Measurements from ENCODE around the gene CHL1. TPM values are rescaled to one million over a fixed set of nuclear protein-coding genes. Genes with fewer than 3 reads are reported as not detected.

The CHL1 gene
- total RNA-seq, 1 experiment from 2014 or later = not detected

GRCh38 chr3:197828-198491, 1.4 kb downstream of the CHL1 start:
- H3K4me1 ChIP-seq (ENCODE audit: insufficient read depth, low read length, poor library complexity, severe bottlenecking) = peaks cover 13% of the 10 kb centered on the region
- H3K36me3 ChIP-seq (ENCODE audit: insufficient read depth, low read length, poor library complexity, severe bottlenecking) = no peaks in the 10 kb centered on the region
- BruUV-seq (replicated peaks) = no TSS peak
- H3K4me3 ChIP-seq (ENCODE audit: low read depth, low read length, poor library complexity, severe bottlenecking) = peak overlapping the region; percentile 38
- peaks cover 65% of the 10 kb centered on the region for H3K27me3 ChIP-seq (replicated peaks; ENCODE audit: insufficient read depth, low read depth, low read length, poor library complexity)
- no peak overlapping the region for H3K27ac ChIP-seq (ENCODE audit: low read depth, low read length, poor library complexity, severe bottlenecking)
- intact Hi-C loops (cut with micrococcal nuclease; ENCODE audit: unreplicated experiment) = no loop called here
- peak; percentile 5 for DNase-seq (ENCODE audit: low spot score)
- TF ChIP-seq EZH2 (IDR thresholded peaks at IDR 0.05; ENCODE audit: borderline replicate concordance, low read depth, low read length, poor library complexity, severe bottlenecking) = no peak
- TF ChIP-seq CTCF (conservative IDR thresholded peaks at IDR 0.05; ENCODE audit: low read depth, low read length) = no peak
- no peaks in the 10 kb centered on the region for H3K9me3 ChIP-seq (ENCODE audit: low read depth, low read length, poor library complexity, severe bottlenecking)
- ChIA-PET CTCF (no interaction called here), POLR2A (ENCODE audit: low non-redundant PET) (no interaction called here)

GRCh38 chr3:199835-200234, 3.3 kb downstream of the CHL1 start:
- H3K4me1 ChIP-seq (ENCODE audit: insufficient read depth, low read length, poor library complexity, severe bottlenecking) = peaks cover 13% of the 10 kb centered on the region
- BruUV-seq (replicated peaks) = no TSS peak
- no peak overlapping the region for H3K4me3 ChIP-seq (ENCODE audit: low read depth, low read length, poor library complexity, severe bottlenecking)
- no peak for DNase-seq (ENCODE audit: low spot score)
- POLR2A ChIA-PET (ENCODE audit: low non-redundant PET) = no interaction called here
- CTCF ChIA-PET = no interaction called here
- peaks cover 59% of the 10 kb centered on the region for H3K27me3 ChIP-seq (replicated peaks; ENCODE audit: insufficient read depth, low read depth, low read length, poor library complexity)
- no peak for TF ChIP-seq CTCF (conservative IDR thresholded peaks at IDR 0.05; ENCODE audit: low read depth, low read length)
- no peak for TF ChIP-seq EZH2 (IDR thresholded peaks at IDR 0.05; ENCODE audit: borderline replicate concordance, low read depth, low read length, poor library complexity, severe bottlenecking)
- H3K9me3 ChIP-seq (ENCODE audit: low read depth, low read length, poor library complexity, severe bottlenecking) = no peaks in the 10 kb centered on the region
- no peak overlapping the region for H3K27ac ChIP-seq (ENCODE audit: low read depth, low read length, poor library complexity, severe bottlenecking)
- intact Hi-C loops (cut with micrococcal nuclease; ENCODE audit: unreplicated experiment) = no loop called here
- no peaks in the 10 kb centered on the region for H3K36me3 ChIP-seq (ENCODE audit: insufficient read depth, low read length, poor library complexity, severe bottlenecking)

GRCh38 chr3:200758-201325, 4.3 kb downstream of the CHL1 start:
- Histone ChIP-seq H3K4me3 (ENCODE audit: low read depth, low read length, poor library complexity, severe bottlenecking) (no peak overlapping the region), H3K27me3 (replicated peaks; ENCODE audit: insufficient read depth, low read depth, low read length, poor library complexity) (peaks cover 49% of the 10 kb centered on the region), H3K36me3 (ENCODE audit: insufficient read depth, low read length, poor library complexity, severe bottlenecking) (no peaks in the 10 kb centered on the region), H3K9me3 (ENCODE audit: low read depth, low read length, poor library complexity, severe bottlenecking) (no peaks in the 10 kb centered on the region), H3K27ac (ENCODE audit: low read depth, low read length, poor library complexity, severe bottlenecking) (no peak overlapping the region), H3K4me1 (ENCODE audit: insufficient read depth, low read length, poor library complexity, severe bottlenecking) (peaks cover 13% of the 10 kb centered on the region)
- no peak for DNase-seq (ENCODE audit: low spot score)
- intact Hi-C loops (cut with micrococcal nuclease; ENCODE audit: unreplicated experiment) = no loop called here
- POLR2A ChIA-PET (ENCODE audit: low non-redundant PET) = no interaction called here
- TF ChIP-seq EZH2 (IDR thresholded peaks at IDR 0.05; ENCODE audit: borderline replicate concordance, low read depth, low read length, poor library complexity, severe bottlenecking) (no peak), CTCF (conservative IDR thresholded peaks at IDR 0.05; ENCODE audit: low read depth, low read length) (no peak)
- no TSS peak for BruUV-seq (replicated peaks)
- CTCF ChIA-PET = no interaction called here
